ENCODE results near the gene MTA1.

The MTA1 gene

GRCh38 chr14:105465209-105466031, 45.8 kb downstream of the MTA1 start:
- no peak for DNase-seq (ENCODE audit: low read depth)

GRCh38 chr14:105466531-105467248, 47.1 kb downstream of the MTA1 start:
- no peak for DNase-seq (ENCODE audit: low read depth)

DNA sequence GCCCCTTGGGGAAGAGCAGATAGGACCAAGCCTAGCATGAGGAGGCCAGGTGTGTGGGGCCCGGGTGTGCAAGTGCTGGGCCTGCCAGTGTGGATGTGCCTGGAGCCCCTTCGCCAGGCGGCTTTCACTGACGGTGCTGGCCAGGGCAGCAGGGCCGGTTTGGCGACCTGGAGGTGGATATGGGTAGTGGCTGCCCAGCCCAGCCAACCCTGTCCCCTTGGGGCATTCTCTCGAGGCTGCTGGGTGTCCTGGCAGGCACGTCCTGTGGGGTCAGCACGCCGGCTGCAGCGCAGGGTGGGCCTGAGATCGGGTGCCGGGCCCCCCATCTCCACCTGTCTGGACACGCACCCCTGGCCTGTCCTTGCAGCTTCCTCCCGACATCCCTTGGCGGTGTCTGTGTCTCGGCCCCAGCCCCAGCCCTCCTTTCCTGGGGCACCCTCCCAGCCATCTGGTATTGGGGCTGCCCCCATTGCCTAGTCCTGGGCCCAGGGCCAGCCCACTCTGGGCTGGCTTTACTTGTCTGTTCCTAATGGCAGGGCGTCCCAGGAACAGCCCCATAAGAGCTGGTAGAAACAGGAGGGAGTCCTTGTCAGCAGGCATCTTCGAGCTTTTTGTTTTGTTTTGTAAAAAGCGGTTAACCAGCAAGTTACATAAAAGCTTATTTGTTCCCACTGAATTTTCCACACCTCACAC, 47.8 kb downstream of the MTA1 start:
- no peak for DNase-seq (ENCODE audit: low read depth)

DNA sequence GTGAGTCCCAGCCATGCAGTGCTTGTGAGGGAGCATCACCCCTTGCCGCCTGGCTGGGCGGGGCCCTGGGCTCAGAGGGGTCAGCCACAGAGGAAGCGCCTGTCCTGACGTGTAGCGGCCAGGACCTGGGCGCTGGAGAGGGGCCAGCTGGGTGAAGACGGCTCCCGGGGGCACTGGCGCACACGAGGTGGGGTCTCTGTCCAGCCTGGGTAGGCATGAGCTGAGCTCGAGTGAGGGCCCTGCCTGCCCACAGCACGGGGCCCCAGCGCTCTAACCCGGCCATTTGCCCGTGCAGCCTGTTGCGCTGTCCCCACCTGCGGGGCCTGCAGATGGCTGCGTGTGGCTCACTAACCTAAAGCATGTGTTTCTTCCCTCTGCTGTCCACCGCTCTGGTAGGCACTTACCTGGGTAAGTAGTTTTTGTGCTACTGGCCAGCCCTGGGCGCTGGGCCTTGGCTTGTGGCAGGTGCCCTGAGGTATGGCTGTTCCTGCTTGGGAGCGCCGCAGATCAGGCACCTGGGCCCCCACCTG, 48.4 kb downstream of the MTA1 start:
- no peak for DNase-seq (ENCODE audit: low read depth)

- DNase-seq (ENCODE audit: low read depth) = no peak
Measured at GRCh38 chr14:105468621-105469241, 49.1 kb downstream of the MTA1 start.

GRCh38 chr14:105469456-105470349, 50.1 kb downstream of the MTA1 start:
- no peak for DNase-seq (ENCODE audit: low read depth)

GRCh38 chr14:105470350-105471296, 51.0 kb downstream of the MTA1 start:
- no peak for DNase-seq (ENCODE audit: low read depth)

- DNase-seq (ENCODE audit: low read depth) = no peak
Measured at GRCh38 chr14:105471297-105471821, 51.7 kb downstream of the MTA1 start.

- DNase-seq (ENCODE audit: low read depth) = no peak
Measured at GRCh38 chr14:105471823-105472485, 52.3 kb downstream of the MTA1 start.

DNA sequence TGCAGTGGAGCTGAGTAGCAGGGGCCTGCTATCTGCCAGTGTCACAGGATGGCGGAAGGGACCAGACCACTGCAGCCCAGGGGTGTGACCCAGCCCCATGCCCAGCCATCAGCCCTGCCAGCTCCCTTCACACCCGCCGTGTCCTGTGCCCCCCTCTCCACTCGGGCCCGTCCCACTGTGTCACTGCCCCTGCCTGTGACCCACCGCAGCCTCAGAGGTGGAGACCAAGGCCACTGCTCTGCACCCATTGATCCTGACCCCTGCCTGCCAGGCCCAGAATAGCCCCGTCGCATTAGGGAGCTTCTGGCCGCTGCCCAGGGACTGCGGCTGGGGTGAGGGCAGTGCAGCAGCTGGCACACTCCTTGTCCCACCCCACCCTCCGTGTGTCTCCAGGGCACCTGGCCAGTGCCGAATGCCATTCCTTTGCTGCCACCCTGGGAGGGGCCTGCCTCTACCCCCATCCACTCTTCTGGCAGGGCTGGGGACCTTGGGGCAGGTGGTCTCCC, 52.9 kb downstream of the MTA1 start:
- no peak for DNase-seq (ENCODE audit: low read depth)

DNA sequence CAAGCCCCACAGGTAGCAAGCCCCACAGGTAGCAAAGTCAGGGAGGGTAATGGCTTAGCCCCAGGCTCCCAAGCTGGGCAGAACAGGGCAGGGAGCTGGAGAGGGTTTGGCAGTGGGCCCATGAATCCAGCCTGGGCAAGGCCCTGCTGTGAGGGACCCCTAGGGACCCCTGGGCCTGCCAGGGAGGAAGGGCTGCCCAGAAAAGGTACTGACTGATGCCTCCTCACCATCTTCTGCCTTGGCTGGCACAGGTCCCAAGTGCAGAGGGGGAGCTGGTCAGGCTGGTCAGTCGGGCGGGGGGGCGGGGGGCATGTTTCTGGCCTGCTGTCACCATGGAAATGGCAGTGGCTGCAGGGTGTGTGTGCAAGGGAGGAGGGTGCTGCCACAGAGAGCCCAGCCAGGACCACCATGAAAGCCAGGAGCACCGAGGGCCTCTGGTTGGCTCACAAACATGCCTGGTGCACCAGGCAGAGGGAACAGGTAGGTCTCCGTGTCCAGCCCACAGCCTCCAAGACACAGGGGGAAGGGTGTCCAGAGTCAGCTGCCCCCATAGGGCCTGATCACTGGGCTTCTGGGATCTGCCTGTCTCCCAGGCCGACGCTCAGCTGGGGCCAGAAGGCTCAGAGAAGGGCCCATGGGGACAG, 53.5 kb downstream of the MTA1 start:
- DNase-seq (ENCODE audit: low read depth) = no peak

DNA sequence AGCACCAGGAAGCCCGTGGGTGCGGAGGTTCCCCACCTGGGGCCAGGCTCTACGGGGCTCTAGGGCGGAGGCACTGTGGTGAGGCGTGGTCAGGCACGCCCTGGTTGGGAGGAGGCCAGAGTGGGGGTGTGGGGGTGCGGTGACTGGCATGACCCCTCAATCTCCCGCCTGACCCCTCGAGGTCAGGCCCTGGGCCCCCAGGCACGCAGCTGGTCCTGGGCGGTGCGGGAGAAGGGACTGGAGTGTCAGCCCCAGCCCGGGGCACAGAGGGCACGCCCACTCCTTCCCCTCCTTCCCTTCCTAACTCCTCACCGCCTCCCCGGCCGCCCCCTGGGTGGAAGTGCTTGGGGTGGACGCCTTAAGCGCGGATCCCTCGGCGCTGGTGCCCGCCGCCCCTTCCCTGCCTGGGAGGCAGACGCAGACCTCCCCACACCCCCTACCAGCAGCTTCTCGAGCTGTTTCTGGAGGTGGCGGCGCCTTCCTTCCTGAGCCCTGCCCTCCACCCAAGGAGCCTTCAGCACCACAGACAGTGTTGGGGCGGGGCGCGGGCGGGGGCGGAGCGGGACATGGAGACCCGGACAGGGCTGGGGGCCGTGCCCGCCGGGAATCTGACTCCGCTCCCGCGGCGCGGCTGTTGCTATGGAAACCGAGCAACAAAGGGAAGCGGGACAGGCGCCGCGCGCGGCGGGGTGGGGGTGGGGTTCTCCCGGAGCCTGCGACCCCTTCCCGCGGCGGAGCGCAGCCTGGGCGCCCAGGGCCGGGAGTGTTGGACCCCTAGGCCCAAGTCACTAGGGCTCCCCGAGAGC, 54.3 kb downstream of the MTA1 start:
- no peak for DNase-seq (ENCODE audit: low read depth)

- no peak for DNase-seq (ENCODE audit: low read depth)
Measured at GRCh38 chr14:105474483-105475268, 55.0 kb downstream of the MTA1 start, which contains the start of gene CRIP2. Gene CRIP2 (plus strand): TSS chr14:105474821. CDS start chr14:105474863, 42 bp downstream.

DNA sequence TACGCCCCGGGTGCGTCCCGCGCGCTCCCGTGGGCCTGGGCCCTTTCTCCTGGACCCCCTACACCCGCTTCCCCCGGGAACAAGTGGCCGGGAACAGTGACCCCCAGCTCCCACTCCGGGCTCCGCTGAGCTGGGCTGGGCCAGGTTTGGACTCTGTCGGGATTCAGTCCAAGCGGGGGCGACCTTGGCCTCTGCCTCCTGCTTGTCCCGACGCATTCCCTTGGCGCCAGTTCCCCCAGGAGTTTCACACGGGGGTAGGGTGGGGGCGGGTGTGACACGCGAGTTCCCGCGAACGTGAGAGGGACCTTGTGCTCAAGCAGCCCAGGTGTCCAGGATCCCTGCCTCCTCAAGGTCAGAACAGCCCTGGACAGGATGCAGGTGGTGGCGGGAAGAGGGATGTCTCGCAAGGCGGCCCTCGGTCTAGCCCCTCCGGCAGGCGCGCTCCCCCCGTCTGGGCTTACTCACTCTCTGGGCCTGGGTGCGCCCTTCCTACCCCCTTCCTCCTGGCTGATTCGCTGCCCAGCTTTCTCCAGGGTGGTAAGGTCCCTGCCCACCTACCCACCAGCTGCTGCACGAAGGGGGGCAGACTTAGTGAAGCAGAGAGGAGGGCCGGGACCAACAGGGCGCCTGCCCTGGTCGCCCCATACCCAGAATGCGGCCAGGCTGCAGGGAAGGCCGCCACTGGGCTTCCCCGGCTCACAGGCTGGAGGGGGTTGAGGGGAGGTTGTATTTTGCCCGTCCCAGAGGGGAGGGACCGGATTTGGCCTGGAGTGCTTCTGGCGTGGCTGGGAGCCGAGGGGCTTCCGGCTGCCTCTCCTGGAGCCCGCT, 55.9 kb downstream of the MTA1 start:
- DNase-seq (ENCODE audit: low read depth) = no peak

DNA sequence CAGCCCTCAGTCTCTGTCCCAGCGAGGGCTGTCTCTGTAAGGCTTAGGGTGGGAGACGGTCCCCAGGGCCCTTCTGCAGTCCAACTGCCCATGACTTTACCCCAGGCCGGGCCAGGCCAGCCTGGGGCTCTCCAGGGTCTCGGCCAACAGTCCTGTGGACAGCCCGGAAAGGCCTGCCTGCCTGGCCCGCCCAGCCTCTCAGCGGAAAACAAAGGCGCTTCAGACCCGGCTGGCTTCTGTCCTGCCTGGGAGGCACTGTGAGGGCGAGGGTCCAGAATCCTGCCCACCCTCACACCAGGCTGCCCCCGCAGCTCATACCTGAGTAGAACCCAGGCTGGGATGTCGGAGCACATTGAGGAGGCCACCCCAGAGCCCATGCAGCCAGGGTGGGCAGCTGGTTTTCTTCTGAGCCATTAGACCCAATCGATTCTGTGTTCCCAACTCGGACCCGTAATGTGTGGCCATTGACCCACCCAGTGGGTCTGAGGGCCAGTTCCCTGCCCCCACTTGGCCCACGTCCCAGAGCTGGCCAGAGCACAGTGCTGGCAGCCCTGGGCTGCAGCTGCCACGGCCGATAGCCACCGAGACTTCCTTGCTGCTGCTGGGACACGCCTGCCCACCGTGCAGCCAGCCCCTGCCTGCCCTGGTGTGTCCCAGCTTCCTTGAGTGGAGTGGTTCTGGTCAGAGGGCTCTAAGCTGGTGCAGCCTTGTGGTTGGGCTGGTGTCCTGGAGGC, 56.6 kb downstream of the MTA1 start:
- no peak for DNase-seq (ENCODE audit: low read depth)

All from GM04504 (cell line).